GM23248 (cell line): ENCODE measurements around the gene RFPL1.
"Not testable (repeated sequence)": the region's sequence is repeated elsewhere in the genome, so short reads cannot be mapped to it uniquely, and the experiment has no call there.

Experiments
- EZH2 ChIP-seq: fragments of 200-600 bp; sonication (generic); IDR thresholded peaks from 2 replicates; pipeline ENCODE4 v1.6.1; 2018; ENCODE audit warnings: antibody characterized with exemption, mild to moderate bottlenecking; ENCODE audit not compliant: insufficient read depth, poor library complexity, severe bottlenecking
- EZH2phosphoT487 ChIP-seq: fragments of 200-600 bp; sonication (generic); IDR thresholded peaks from 2 replicates; pipeline ENCODE4 v1.6.1; 2018; ENCODE audit warnings: antibody characterized with exemption, moderate library complexity, mild to moderate bottlenecking, low read depth; ENCODE audit not compliant: insufficient read depth

DNA sequence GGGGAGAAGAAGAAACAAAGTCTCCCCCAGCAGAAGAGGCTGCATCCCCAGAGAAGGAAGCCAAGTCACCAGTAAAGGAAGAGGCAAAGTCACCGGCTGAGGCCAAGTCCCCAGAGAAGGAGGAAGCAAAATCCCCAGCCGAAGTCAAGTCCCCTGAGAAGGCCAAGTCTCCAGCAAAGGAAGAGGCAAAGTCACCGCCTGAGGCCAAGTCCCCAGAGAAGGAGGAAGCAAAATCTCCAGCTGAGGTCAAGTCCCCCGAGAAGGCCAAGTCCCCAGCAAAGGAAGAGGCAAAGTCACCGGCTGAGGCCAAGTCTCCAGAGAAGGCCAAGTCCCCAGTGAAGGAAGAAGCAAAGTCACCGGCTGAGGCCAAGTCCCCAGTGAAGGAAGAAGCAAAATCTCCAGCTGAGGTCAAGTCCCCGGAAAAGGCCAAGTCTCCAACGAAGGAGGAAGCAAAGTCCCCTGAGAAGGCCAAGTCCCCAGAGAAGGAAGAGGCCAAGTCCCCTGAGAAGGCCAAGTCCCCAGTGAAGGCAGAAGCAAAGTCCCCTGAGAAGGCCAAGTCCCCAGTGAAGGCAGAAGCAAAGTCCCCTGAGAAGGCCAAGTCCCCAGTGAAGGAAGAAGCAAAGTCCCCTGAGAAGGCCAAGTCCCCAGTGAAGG, 50.9 kb downstream of the RFPL1 start:
- TF ChIP-seq EZH2phosphoT487, EZH2: not testable (repeated sequence)
